Subcutaneous adipose tissue (tissue), 4 donors: ENCODE results near the gene FCRL1. TPM values are rescaled to one million over a fixed set of nuclear protein-coding genes. Genes with fewer than 3 reads are reported as not detected.

Experiments used
- CTCF ChIP-seq: fragments of 450-650 bp; IDR thresholded peaks from one replicate; pipeline ENCODE4 v1.5.1; 2016; ENCODE audit warnings: low read depth, mild to moderate bottlenecking, control low read depth, antibody characterized with exemption, moderate library complexity
- total RNA-seq, 4 donors: library from RNA; depleted of rRNA; stranded (reverse); fragments of >200 nt; gene quantifications; one replicate each; pipeline ENCODE4 v1.1.0, GENCODE V29; 2016

FCRL1 gene
- 1 to 10 TPM in 1 of 4 donors, not detected in 3; 1.3 TPM for total RNA-seq

DNA sequence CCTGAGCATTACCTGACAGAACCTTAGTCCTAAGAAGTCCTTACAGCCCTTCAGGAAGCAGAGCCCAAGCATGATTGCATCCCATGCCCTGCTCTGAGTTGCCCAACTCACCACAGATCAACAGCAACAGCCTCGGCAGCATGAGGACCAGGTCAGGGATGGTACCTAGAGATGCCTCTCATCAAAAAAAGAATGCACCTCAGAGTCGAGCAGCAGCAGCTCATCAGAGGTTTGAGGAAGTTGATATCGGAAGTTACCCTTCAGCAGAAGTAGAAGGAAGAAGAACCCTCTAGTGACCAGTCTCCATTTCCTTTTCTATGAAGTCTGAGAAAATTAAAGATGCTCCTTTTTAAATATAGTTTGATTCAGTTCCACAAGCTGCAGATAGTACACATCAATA lies at the start of gene FCRL1:
TSS of gene FCRL1 (minus strand) at position 225 of the 400 bp plus-strand sequence. CDS start at position 142, 83 bp downstream.
- TF ChIP-seq CTCF, result no peak

DNA sequence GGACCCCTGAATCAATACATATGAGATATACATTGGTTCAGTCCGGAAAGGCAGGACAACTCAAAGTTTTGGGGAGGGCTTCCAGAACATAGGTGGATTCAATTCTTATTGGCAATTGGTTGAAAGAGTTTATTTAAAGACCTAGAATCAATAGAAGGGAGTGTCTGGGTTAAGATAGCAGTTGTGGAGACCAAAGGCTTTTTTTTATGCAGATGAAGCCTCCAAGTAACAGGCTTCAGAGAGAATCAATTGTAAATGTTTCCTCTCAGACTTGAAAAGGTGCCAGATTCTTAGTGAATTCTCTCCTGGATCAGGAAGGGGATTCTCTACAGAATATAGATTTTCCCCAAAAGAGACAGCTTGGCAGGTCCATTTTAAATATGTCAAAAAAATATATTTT lies 48.7 kb upstream of the FCRL1 start:
- TF ChIP-seq CTCF, result no peak

GRCh38 chr1:157862114-157863070 lies 42.5 kb upstream of the FCRL1 start:
- TF ChIP-seq CTCF, result no peak

GRCh38 chr1:157856538-157856937 lies 36.6 kb upstream of the FCRL1 start:
- no peak for TF ChIP-seq CTCF

GRCh38 chr1:157852476-157852875 lies 32.6 kb upstream of the FCRL1 start:
- no peak for TF ChIP-seq CTCF

- no peak for TF ChIP-seq CTCF
These were observed 29.4 kb upstream of the FCRL1 start for GRCh38 chr1:157849229-157849875.
